ENCODE data around the gene ANAPC2. TPM values are rescaled to one million over a fixed set of nuclear protein-coding genes. Genes with fewer than 3 reads are reported as not detected.

The ANAPC2 gene
- total RNA-seq, 1 donor from 2014 or later = 24.1 TPM

- no peaks in the 10 kb centered on the region for H3K9me3 ChIP-seq
- H3K36me3 ChIP-seq = no peaks in the 10 kb centered on the region
- H3K27ac ChIP-seq = no peak overlapping the region
- TF ChIP-seq CTCF (IDR thresholded peaks at IDR 0.05) = no peak
- H3K4me3 ChIP-seq = no peak overlapping the region
- intact Hi-C loops (cut with DNase I) = no loop called here
- peaks cover 0 to 6% of the 10 kb centered on the region in 2 donors for H3K4me1 ChIP-seq
- H3K27me3 ChIP-seq = no peaks in the 10 kb centered on the region
- no peak for DNase-seq (ENCODE audit: low spot score in 2 of 2)
These were observed 43.1 kb upstream of the ANAPC2 start for GRCh38 chr9:137231372-137232039.

GRCh38 chr9:137230705-137231371 lies 42.5 kb upstream of the ANAPC2 start, which contains the start of gene SLC34A3:
Gene SLC34A3, plus strand, starts transcription at chr9:137230901. Its CDS starts 802 bp downstream, at chr9:137231703.
- H3K36me3 ChIP-seq = no peaks in the 10 kb centered on the region
- no peak within 1 kb of the TSS for H3K27ac ChIP-seq
- no peak for TF ChIP-seq CTCF (IDR thresholded peaks at IDR 0.05)
- intact Hi-C loops (cut with DNase I) = no loop called here
- H3K4me3 ChIP-seq = no peak within 1 kb of the TSS
- H3K9me3 ChIP-seq = no peaks in the 10 kb centered on the region
- peaks cover 0 to 1% of the 10 kb centered on the region in 2 donors for H3K4me1 ChIP-seq
- H3K27me3 ChIP-seq = no peaks in the 10 kb centered on the region
- DNase-seq (ENCODE audit: low spot score in 2 of 2) = no peak

- H3K9me3 ChIP-seq = no peaks in the 10 kb centered on the region
- no peaks in the 10 kb centered on the region for H3K36me3 ChIP-seq
- H3K27ac ChIP-seq = no peak overlapping the region
- H3K4me1 ChIP-seq = no peaks in the 10 kb centered on the region
- no peak for TF ChIP-seq CTCF (IDR thresholded peaks at IDR 0.05)
- no peaks in the 10 kb centered on the region for H3K27me3 ChIP-seq
- no peak overlapping the region for H3K4me3 ChIP-seq
- DNase-seq (ENCODE audit: low spot score in 2 of 2) = no peak
- intact Hi-C loops (cut with DNase I) = loop anchor here (10.0 kb wide), 1 partner anchor 435 kb away; the partner anchor contains the start of genes CCDC183 and TMEM141
These were observed 41.7 kb upstream of the ANAPC2 start for GRCh38 chr9:137229903-137230704.

- Histone ChIP-seq H3K4me3 (no peak overlapping the region), H3K27ac (no peak overlapping the region), H3K4me1 (peaks cover 0 to under 1% of the 10 kb centered on the region in 2 donors), H3K9me3 (no peaks in the 10 kb centered on the region), H3K27me3 (no peaks in the 10 kb centered on the region), H3K36me3 (no peaks in the 10 kb centered on the region)
- TF ChIP-seq CTCF (IDR thresholded peaks at IDR 0.05) = no peak
- DNase-seq (ENCODE audit: low spot score in 2 of 2) = no peak
- intact Hi-C loops (cut with DNase I) = loop anchor here (10.0 kb wide), 1 partner anchor 434 kb away; the partner anchor contains the start of genes CCDC183 and TMEM141
These were observed 40.9 kb upstream of the ANAPC2 start for GRCh38 chr9:137228968-137229896.

All from ascending aorta (tissue), 2 donors.